ENCODE measurements around the gene EFCC1.

Gene EFCC1

GRCh38 chr3:129001101-129001805 lies at the start of gene EFCC1:
TSS of gene EFCC1 (plus strand) at chr3:129001304. CDS start at chr3:129001629, 325 bp downstream.
- no peak for DNase-seq (ENCODE audit: low spot score)

- no peak for DNase-seq (ENCODE audit: low spot score)
Observed at GRCh38 chr3:128956440-128956839, 44.7 kb upstream of the EFCC1 start.

GRCh38 chr3:128965280-128965679 lies 35.8 kb upstream of the EFCC1 start:
- DNase-seq (ENCODE audit: low spot score), result no peak

- DNase-seq (ENCODE audit: low spot score), result no peak
Observed at GRCh38 chr3:128965818-128966217, 35.3 kb upstream of the EFCC1 start.

GRCh38 chr3:128967748-128968355 lies 33.3 kb upstream of the EFCC1 start:
- no peak for DNase-seq (ENCODE audit: low spot score)

- peak; percentile 56 for DNase-seq (ENCODE audit: low spot score)
Observed at GRCh38 chr3:128969993-128970739, 30.9 kb upstream of the EFCC1 start.

- DNase-seq (ENCODE audit: low spot score), result no peak
Observed at GRCh38 chr3:128970740-128971047, 30.4 kb upstream of the EFCC1 start.

- no peak for DNase-seq (ENCODE audit: low spot score)
Observed at GRCh38 chr3:128971421-128972100, 29.5 kb upstream of the EFCC1 start.

GRCh38 chr3:128973988-128974564 lies 27.0 kb upstream of the EFCC1 start:
- DNase-seq (ENCODE audit: low spot score), result no peak

GRCh38 chr3:128975276-128975675 lies 25.8 kb upstream of the EFCC1 start:
- DNase-seq (ENCODE audit: low spot score), result no peak

- no peak for DNase-seq (ENCODE audit: low spot score)
Observed at GRCh38 chr3:128983293-128984069, 17.6 kb upstream of the EFCC1 start.

GRCh38 chr3:128984596-128984995 lies 16.5 kb upstream of the EFCC1 start:
- DNase-seq (ENCODE audit: low spot score), result no peak

- no peak for DNase-seq (ENCODE audit: low spot score)
Observed at GRCh38 chr3:128987302-128988100, 13.6 kb upstream of the EFCC1 start.

GRCh38 chr3:128988286-128988685 lies 12.8 kb upstream of the EFCC1 start:
- DNase-seq (ENCODE audit: low spot score), result no peak

- no peak for DNase-seq (ENCODE audit: low spot score)
Observed at GRCh38 chr3:128991355-128991895, 9.7 kb upstream of the EFCC1 start.

GRCh38 chr3:128992926-128993460 lies 8.1 kb upstream of the EFCC1 start:
- no peak for DNase-seq (ENCODE audit: low spot score)

GRCh38 chr3:128993461-128994172 lies 7.5 kb upstream of the EFCC1 start, which contains the start of gene CFAP92:
TSS of gene CFAP92 (minus strand) at chr3:128994076. CDS start at chr3:128993304, 772 bp downstream.
- DNase-seq (ENCODE audit: low spot score), result peak; percentile 88

GRCh38 chr3:128994173-128994512 lies 7.0 kb upstream of the EFCC1 start:
- DNase-seq (ENCODE audit: low spot score), result no peak
